AG04450 (cell line): ENCODE data around the gene CCDC82. TPM values are rescaled to one million over a fixed set of nuclear protein-coding genes. Genes with fewer than 3 reads are reported as not detected.

Experiments used
- CTCF ChIA-PET: fragments of 300-600, 350-600 bp; formaldehyde crosslinking; extraction: SDS; loops from one replicate; lab custom pipeline; 2022; ENCODE audit warnings: antibody characterized with exemption, inconsistent platforms; lab: Charles Lee
- POLR2A ChIA-PET: fragments of 350-600 bp; formaldehyde crosslinking; extraction: SDS; loops from one replicate; lab custom pipeline; 2021; ENCODE audit warnings: antibody characterized with exemption, inconsistent platforms; lab: Yijun Ruan, JAX
- DNase-seq: peaks from one replicate; pipeline ENCODE4 v3.0.0-alpha.2; 2011; ENCODE audit warnings: low read depth, low spot score
- H3K27ac ChIP-seq: one replicate; pipeline ENCODE4 v1.5.1; 2012; ENCODE audit warnings: low read depth, low read length, control low read depth
- H3K27me3 ChIP-seq: one replicate; pipeline ENCODE4 v1.6.0; 2012; ENCODE audit warnings: low read length; ENCODE audit not compliant: control insufficient read depth, insufficient read depth
- H3K4me3 ChIP-seq: 2 replicates; pipeline ENCODE4 v1.5.1; 2011; ENCODE audit warnings: mild to moderate bottlenecking, low read depth, low read length, control low read depth
- H3K9me3 ChIP-seq: 2 replicates; pipeline ENCODE4 v1.5.1; 2012; ENCODE audit warnings: low read length; ENCODE audit not compliant: control insufficient read depth, insufficient read depth
- polyA plus RNA-seq: library from polyadenylated mRNA; depleted of rRNA; stranded (reverse); fragments of >200 nt; gene quantifications from 2 replicates; pipeline ENCODE4 v1.2.3, GENCODE V29; 2011
- TF ChIP-seq, protein P1 (sequence below): IDR thresholded peaks from 2 replicates; pipeline ENCODE4 v1.5.1; 2011; ENCODE audit warnings: low read depth, low read length, control low read depth, inconsistent platforms

The CCDC82 gene
- polyA plus RNA-seq, 1 experiment: 20.4 TPM

DNA sequence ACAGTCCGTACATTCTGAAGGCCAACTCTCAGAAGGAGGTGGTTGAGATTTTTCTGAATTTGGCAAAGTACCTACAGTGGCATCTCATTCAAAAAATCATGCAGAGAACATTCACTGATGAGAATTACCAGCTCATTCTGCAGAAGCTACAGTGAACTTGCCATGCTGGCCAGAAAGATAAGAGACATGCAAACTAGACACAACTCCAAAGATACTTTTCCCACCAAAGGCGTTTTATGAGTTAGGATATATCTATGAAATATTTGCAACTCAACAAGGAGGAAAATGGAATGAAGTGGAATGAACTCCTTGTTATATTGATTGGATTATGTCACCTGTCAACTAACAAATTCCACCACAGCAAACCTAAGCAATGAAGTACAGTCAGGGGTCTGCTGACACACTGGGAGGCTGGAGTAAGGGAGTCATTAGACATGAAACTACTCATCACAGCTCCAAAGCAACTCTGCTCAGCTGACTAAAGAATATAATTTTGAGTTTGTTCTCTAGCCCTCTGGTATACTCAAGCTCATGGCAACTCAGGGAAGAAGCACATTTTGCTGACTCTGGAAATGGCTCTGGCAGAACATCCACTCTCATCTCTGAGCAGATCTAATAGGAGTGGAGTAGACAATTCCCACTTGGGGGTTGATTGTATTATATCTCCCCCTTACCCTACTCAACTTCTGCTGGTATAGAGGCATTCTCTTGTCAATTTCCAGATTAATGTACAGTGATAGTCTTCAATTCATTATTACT is 69.6 kb downstream of the CCDC82 start:
- Histone ChIP-seq H3K27me3 (no peaks in the 10 kb centered on the region), H3K9me3 (no peaks in the 10 kb centered on the region), H3K27ac (no peak overlapping the region), H3K4me3 (no peak overlapping the region)
- TF ChIP-seq, protein P1, sequence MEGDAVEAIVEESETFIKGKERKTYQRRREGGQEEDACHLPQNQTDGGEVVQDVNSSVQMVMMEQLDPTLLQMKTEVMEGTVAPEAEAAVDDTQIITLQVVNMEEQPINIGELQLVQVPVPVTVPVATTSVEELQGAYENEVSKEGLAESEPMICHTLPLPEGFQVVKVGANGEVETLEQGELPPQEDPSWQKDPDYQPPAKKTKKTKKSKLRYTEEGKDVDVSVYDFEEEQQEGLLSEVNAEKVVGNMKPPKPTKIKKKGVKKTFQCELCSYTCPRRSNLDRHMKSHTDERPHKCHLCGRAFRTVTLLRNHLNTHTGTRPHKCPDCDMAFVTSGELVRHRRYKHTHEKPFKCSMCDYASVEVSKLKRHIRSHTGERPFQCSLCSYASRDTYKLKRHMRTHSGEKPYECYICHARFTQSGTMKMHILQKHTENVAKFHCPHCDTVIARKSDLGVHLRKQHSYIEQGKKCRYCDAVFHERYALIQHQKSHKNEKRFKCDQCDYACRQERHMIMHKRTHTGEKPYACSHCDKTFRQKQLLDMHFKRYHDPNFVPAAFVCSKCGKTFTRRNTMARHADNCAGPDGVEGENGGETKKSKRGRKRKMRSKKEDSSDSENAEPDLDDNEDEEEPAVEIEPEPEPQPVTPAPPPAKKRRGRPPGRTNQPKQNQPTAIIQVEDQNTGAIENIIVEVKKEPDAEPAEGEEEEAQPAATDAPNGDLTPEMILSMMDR: no peak
- ChIA-PET CTCF (interaction anchor here (2.2 kb wide), 1 partner anchor 23 kb away, joined by 10 read pairs; the partner anchor contains the start of gene MAML2), POLR2A (no interaction called here)
- no peak for DNase-seq

DNA sequence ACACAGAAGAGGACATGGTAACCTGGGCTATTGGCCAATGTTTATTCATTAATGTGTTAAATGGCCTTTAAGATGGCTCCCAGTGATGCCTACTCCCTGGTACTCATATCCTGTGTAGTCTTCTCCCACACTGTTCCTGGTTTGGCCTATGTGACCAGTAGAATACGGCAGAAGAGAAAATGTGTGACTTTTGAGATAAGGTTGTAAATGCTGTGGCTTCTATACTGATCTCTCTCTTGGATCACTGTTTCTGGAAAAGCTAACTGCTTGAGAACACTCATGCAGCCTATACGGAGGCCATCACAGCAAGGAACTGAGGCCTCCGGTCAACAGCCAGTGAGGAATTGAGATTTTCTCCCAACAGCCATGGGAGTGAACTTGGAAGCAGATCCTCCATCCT is 70.9 kb downstream of the CCDC82 start:
- TF ChIP-seq, protein P1: no peak
- POLR2A ChIA-PET: no interaction called here
- CTCF ChIA-PET: interaction anchor here (0.6 to 2.2 kb wide), 2 partner anchors 12 to 24 kb away, joined by 3 to 10 read pairs; partner anchors contain the start of gene MAML2
- Histone ChIP-seq H3K4me3 (no peak overlapping the region), H3K27ac (no peak overlapping the region), H3K9me3 (no peaks in the 10 kb centered on the region), H3K27me3 (no peaks in the 10 kb centered on the region)
- DNase-seq: no peak

DNA sequence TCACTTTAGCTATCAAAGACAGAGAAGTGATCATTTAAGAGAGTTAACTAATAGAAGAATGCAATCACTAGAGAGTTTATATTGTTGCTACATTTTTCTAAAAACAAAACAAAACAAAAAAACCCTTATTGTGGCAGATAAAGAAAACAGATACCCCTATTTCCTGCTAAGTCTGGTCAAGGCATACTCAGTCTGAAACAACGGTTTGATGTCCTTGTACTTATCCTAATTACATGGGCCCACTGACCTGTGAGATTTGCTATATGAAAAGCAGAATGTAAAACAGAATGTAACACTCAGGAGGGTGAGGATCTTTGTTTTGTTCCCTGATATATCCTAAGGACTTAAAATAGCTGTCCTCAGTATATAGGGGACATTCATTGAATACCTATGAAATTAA is 71.3 kb downstream of the CCDC82 start:
- no peaks in the 10 kb centered on the region for H3K27me3 ChIP-seq
- no peak for DNase-seq
- TF ChIP-seq, protein P1: no peak
- H3K27ac ChIP-seq: no peak overlapping the region
- H3K4me3 ChIP-seq: no peak overlapping the region
- CTCF ChIA-PET: interaction anchor here (2.2 kb wide), 1 partner anchor 25 kb away, joined by 10 read pairs; the partner anchor contains the start of gene MAML2
- H3K9me3 ChIP-seq: no peaks in the 10 kb centered on the region
- POLR2A ChIA-PET: no interaction called here

DNA sequence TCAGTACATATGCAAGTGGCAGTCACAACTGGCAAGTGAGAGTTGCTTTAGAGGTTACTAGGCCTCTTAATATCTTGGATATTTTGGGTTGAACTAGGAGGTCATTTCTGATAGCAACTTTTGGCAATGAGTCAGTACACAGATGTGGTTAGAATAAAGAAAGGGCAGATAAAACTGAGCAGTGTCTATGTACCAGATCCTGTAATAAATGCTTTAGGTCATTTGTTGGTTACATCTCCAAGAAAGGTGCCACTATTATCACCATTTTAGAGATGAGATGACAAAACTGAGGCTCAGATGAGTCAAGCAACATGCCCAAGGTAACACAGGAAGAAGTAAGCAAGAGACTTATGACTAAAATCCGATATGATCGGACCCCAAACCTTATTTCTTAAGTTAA is 71.7 kb downstream of the CCDC82 start:
- Histone ChIP-seq H3K9me3 (no peaks in the 10 kb centered on the region), H3K27me3 (no peaks in the 10 kb centered on the region), H3K4me3 (no peak overlapping the region), H3K27ac (no peak overlapping the region)
- no peak for DNase-seq
- TF ChIP-seq, protein P1: no peak
- POLR2A ChIA-PET: no interaction called here
- CTCF ChIA-PET: interaction anchor here (1.2 to 2.2 kb wide), 2 partner anchors 25 kb away, joined by 3 to 10 read pairs; partner anchors contain the start of gene MAML2

DNA sequence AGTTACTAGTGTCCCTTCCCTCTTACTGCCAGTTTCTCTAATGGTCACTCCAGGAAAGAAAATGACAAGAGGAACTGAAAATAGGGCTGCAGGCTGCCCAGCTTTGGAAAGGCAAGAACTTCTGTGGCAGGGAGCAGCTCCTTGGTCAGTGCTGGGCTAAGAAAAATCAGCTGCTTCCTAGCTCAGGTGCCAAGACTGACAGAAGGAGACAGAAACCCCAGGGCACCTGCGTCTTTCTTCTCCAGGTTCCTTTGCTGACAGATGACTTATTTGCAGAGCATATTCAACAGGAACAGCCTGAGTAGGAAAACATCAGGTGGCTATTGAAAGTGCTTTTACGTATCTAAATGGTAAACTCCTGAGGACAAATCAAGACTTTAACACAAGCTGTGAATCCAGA is 72.1 kb downstream of the CCDC82 start:
- ChIA-PET POLR2A (no interaction called here), CTCF (interaction anchor here (1.2 kb wide), 1 partner anchor 25 kb away, joined by 3 read pairs; the partner anchor contains the start of gene MAML2)
- Histone ChIP-seq H3K9me3 (no peaks in the 10 kb centered on the region), H3K27ac (no peak overlapping the region), H3K27me3 (no peaks in the 10 kb centered on the region), H3K4me3 (no peak overlapping the region)
- TF ChIP-seq, protein P1: no peak
- no peak for DNase-seq
